ENCODE measurements around the gene PLPP3.

The PLPP3 gene

GRCh38 chr1:56547977-56548376 is 31.4 kb downstream of the PLPP3 start:
- DNase-seq (ENCODE audit: low read depth), result no peak

DNA sequence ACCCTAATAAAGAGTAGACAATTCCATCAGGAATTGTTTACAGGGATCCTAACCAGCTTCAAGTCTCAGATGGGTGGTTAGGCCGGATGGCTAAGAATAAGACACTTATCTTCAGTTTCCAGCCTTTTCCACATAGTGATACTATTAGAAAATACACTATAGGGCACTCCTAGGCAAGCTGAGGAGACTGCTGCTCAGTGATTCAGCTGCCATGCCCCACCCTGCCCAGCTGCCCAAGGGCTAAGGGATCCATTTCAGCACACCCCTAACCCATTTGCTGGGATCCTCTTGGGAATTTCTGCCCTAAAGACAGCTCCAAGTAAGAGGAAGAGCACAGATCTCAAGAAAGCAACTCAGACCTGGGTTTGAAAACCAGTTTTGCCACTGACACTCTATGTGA is 31.9 kb downstream of the PLPP3 start:
- DNase-seq (ENCODE audit: low read depth), result no peak

DNA sequence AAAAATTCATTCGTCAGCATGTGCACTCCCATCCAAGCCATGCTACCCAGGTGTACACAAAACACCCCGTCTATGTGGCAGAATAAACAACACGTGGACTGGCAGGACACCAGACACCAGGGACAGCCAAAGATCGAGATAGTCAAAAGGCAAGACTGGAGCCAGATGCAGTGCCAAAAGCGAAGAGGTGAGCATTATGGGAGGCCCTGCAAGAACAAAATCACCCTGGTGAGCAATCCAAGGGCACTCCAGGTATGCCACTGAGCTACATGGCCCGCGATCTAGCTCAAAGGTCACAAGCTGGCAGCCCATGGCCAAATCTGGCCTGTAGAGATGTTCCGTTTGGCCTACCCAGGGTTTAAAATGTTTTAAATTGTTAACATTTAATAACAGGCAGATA is 33.7 kb downstream of the PLPP3 start:
- DNase-seq (ENCODE audit: low read depth), result no peak

DNA sequence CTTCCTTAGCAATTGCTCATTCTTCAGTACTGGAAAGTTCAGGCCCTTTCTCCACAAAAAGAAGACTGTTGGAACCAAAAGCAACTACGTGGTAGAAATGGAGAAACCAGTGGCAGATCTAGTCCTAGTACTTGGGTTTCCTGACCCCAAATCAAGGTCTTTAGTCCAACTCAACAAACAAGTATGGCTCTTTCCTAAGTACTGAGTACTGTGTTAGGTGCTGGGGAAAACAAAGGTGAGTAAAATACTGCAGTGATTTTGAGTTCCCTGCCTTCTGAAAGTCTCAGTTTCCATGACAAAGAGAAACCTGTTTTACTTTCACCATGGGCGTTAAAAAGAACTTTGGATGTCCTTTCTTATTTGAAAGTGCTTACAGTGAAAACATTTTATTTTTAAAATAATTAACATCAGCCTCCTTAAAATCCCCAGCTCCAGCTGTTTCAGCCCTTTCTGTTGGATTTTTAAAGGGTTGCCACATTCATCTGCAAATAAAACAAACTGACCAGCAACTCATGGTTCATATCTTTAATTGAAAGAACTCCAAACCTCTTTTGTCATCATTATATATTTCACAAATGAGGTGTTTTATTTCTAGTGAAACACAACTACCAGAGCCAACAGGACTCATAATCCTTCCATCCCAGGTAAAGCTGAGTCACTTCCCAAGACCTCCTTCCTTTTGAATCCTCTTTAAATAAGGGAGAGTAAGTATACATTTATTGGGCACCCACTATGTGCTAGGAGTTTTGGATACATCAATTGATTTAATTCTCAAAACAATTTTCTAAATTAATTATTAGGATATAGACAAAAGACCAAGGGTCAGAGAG is 35.4 kb downstream of the PLPP3 start:
- DNase-seq (ENCODE audit: low read depth), result no peak

DNA sequence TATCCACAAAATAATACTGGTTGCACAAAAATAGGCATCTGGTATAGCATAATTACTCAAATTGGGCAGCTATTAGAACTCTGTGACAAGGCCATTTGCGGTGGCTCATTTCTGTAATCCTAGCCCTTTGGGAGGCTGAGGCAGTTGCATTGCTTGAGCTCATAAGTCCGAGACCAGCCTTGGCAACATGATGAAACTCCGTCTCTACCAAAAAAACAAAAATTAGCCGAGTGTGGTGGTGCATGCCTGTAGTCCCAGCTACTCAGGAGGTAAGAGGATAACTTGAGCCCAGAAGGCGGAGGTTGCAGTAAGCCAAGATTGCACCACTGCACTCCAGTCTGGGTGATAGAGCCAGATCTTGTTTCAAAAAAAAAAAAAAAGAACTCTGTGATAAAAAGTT is 36.7 kb downstream of the PLPP3 start:
- DNase-seq (ENCODE audit: low read depth), result no peak

GRCh38 chr1:56541408-56541807 is 38.0 kb downstream of the PLPP3 start:
- DNase-seq (ENCODE audit: low read depth), result no peak

DNA sequence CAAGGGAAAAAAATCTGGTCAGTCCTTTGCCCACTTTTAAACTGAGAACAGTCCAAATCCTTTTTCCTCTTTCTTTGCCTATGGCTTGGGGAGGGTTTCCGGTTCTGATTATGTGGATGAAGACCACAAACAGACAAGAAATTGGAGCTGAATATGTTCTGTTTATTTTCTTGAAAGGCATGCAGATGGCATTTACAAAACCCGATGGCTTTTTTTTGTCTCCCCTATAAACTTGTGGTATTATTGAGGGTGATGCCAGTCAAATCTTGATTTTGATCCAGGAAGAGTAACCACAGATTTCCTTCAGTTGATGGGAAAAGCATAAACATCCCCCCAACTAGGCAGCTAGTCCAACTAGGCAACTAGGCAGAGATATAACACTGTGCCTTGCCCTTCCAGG is 38.9 kb downstream of the PLPP3 start:
- DNase-seq (ENCODE audit: low read depth), result no peak

DNA sequence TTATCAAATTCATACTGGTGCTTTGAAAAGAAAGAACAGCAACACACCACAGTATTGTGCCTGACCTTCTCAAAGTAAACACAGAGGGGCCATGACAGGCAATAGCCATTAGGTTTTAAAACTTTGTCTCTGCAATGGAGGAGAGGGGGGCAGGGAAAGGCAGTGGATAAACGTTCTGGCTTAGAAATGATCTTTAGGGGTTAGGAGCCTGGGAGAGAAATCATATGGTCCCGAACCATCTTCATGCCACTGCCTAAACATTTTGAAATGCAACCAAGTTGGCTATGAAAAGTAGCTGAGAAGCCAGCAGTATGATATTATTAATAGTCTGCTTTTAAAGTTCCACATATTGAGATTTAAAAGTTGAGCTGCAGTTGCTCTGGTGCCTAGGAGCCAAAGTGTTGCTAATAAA is 39.8 kb downstream of the PLPP3 start:
- DNase-seq (ENCODE audit: low read depth), result no peak

DNA sequence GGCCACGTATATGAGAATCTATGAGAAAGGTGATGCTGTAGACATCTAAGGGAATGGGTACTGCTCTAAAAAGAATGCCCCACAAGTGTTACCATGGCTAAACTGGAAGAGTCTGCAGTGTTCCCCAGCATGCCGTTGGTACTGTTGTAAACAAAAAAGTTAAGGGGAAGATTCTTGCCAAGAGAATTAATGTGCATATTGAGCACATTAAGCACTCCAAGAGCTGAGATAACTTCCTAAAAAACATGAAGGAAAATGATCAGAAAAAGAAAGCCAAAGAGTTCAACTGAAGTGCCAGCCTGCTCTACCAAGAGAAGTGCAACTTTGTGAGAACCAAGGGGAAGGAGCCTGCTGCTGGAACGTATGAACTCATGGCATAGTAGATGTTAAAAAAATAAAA is 40.8 kb downstream of the PLPP3 start:
- DNase-seq (ENCODE audit: low read depth), result no peak

GRCh38 chr1:56537660-56538059 is 41.7 kb downstream of the PLPP3 start:
- DNase-seq (ENCODE audit: low read depth), result no peak

GRCh38 chr1:56535939-56536338 is 43.4 kb downstream of the PLPP3 start:
- DNase-seq (ENCODE audit: low read depth), result no peak

GRCh38 chr1:56535362-56535761 is 44.0 kb downstream of the PLPP3 start:
- no peak for DNase-seq (ENCODE audit: low read depth)

DNA sequence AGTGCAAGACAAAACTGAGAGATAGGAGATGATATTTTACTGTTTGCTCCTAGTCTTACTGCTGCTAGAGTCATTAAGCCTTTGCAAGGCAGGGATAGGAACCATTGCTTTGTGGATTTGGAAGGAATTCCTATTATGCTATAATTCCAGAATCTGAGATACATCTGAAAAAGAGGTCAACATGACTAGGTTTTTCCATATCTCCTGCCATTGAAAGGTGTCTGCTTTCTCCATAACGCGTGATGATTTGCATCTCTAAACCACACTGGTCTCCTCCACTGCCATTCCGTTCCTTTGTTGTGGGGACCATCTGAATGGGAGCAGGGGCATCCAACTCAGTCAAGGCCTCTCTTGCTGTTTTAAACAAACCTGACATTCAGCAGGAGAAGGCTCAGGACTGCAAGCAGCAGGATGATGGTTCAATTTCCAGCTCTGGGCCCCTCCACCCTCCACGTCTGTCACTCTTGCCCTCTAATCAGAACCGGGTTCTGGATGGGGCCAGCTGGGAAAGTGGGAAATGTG is 45.2 kb downstream of the PLPP3 start:
- DNase-seq (ENCODE audit: low read depth), result no peak

DNA sequence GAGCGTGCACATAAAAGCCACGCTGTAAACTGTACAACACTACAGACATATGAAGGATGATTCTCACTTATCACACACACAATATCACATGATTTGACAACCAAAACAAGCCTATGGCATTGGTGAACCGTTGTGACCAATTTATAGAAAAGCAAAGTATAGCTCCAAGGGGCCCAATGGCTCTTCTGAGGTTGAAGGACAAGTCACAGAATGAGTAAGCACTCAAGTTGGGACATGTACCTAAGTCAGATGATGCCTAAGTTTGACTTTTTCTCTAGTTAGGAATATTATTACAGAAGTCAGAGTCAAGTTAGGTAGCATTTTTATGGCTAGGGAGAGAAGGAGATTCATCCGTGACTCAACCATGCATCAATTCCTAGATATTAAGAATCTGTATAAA is 45.7 kb downstream of the PLPP3 start:
- no peak for DNase-seq (ENCODE audit: low read depth)

- no peak for DNase-seq (ENCODE audit: low read depth)
These were observed 46.2 kb downstream of the PLPP3 start for GRCh38 chr1:56533197-56533596.

DNA sequence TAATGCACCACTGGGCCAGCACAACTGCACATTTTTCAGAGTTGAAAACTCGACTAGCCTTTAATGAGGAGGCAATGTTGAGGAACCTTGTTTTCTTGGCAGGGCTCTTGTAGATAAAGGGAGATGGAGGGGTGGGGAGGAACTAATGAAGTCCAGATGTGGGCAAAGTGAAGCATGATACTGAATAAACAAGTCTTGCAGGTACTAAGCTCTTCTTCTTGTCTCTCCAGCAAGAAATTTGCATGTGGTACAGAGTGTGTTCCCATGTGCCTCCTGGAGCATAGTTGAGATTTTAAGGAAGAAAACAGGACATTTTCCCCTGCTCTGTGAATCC is 47.0 kb downstream of the PLPP3 start:
- no peak for DNase-seq (ENCODE audit: low read depth)

- DNase-seq (ENCODE audit: low read depth), result no peak
These were observed 47.6 kb downstream of the PLPP3 start for GRCh38 chr1:56531624-56532349.

DNA sequence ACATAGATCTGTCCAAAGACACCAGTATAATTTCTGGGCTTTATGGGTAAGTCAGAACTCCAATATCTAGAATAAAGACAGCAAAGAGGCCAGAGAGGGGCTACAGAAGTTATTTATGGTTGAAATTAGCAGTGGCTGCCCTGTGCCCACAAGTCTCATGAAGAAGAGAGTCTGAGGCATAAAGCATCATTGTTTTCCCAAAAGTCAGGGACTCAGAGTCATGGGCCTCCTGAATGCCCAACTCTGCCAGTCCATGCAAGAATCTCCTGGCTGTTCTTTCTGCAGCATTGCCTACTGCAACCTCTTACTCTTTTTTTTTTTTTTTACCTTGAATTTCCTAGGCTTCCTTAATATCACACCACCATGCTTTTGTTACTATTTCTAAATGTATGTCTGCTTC is 49.6 kb downstream of the PLPP3 start:
- no peak for DNase-seq (ENCODE audit: low read depth)

DNA sequence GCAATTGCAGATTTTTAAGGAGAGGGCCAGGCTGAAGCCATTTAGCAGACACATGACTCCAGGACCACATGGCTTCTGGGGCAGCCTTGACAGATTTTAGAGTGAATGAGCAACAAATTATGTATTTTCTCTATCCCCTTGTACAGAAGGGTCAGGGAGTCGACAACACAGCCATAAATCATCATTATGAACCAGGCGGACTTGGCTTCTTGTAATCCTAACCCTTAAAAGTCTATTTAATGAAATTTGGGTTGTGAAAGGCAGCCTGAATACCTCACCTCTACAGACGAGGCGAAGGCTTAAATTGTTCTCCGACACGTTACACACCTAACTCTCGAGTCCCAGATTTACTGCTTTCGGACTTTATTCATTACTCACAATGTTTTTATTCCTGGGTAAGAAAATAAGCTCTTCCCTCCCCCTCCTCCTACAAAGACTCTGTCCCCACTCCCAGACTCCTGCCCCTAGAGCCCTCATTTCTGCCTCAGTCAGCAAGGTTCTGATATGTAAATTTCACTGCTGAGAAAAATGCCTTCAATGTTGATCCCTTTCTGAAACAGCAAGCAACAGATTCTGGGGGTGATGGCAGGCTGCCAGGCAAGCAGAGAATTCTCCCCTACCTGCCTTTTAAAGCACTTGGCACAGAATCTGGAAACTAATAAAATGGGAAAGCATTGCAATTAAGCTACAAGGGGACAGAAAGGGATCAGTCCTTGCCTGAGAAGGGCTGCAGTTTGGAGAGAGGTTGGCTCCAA is 51.6 kb downstream of the PLPP3 start:
- no peak for DNase-seq (ENCODE audit: low read depth)

GRCh38 chr1:56526571-56527174 is 52.7 kb downstream of the PLPP3 start:
- DNase-seq (ENCODE audit: low read depth), result no peak

GRCh38 chr1:56525489-56526041 is 53.8 kb downstream of the PLPP3 start:
- DNase-seq (ENCODE audit: low read depth), result no peak

- no peak for DNase-seq (ENCODE audit: low read depth)
These were observed 55.1 kb downstream of the PLPP3 start for GRCh38 chr1:56524263-56524662.

Measured in activated T-helper 9 cell treated with anti-CD3 and anti-CD28 coated beads, Interleukin-2, amount 50 U/mL, for 16 hours (primary cell).